Retinal pigment epithelial cell (primary cell): ENCODE results near the gene LMF1.

Experiments used
- DNase-seq: peaks from one replicate; pipeline ENCODE4 v3.0.0-alpha.2; 2010; ENCODE audit warnings: low read depth
- H3K4me3 ChIP-seq: 2 replicates; pipeline ENCODE4 v1.5.1; 2011; ENCODE audit warnings: mild to moderate bottlenecking, low read length, control low read depth, moderate library complexity
- CTCF ChIP-seq: conservative IDR thresholded peaks from 2 replicates; pipeline ENCODE4 v1.5.1; 2011; ENCODE audit warnings: low read depth, low read length, control low read depth, inconsistent platforms

Gene LMF1

GRCh38 chr16:927406-927805, 43.4 kb downstream of the LMF1 start:
- TF ChIP-seq CTCF = no peak
- no peak overlapping the region for H3K4me3 ChIP-seq
- DNase-seq = no peak

GRCh38 chr16:926715-927114, 44.1 kb downstream of the LMF1 start:
- DNase-seq = no peak
- no peak for TF ChIP-seq CTCF

GRCh38 chr16:924806-925205, 46.0 kb downstream of the LMF1 start:
- DNase-seq = no peak
- no peak for TF ChIP-seq CTCF
- no peak overlapping the region for H3K4me3 ChIP-seq

More at GRCh38 chr16:926715-927114, 44.1 kb downstream of the LMF1 start:
- no peak overlapping the region for H3K4me3 ChIP-seq

GRCh38 chr16:924063-924462, 46.7 kb downstream of the LMF1 start:
- no peak overlapping the region for H3K4me3 ChIP-seq
- TF ChIP-seq CTCF = no peak
- no peak for DNase-seq

GRCh38 chr16:923184-923583, 47.6 kb downstream of the LMF1 start:
- DNase-seq = no peak
- H3K4me3 ChIP-seq = no peak overlapping the region
- TF ChIP-seq CTCF = no peak

GRCh38 chr16:922051-922450, 48.7 kb downstream of the LMF1 start:
- TF ChIP-seq CTCF = no peak
- no peak overlapping the region for H3K4me3 ChIP-seq
- no peak for DNase-seq

GRCh38 chr16:921321-921905, 49.4 kb downstream of the LMF1 start:
- DNase-seq = no peak
- H3K4me3 ChIP-seq = no peak overlapping the region
- no peak for TF ChIP-seq CTCF
